HG03457 (cell line): Measurements from ENCODE around the gene MYBPC3.
"Not testable (repeated sequence)": the region's sequence is repeated elsewhere in the genome, so short reads cannot be mapped to it uniquely, and the experiment has no call there.

Source experiments
- ATAC-seq: cut with Tn5 transposase; IDR thresholded peaks from one replicate; pipeline ENCODE4 v1.9.1; 2021; ENCODE audit warnings: moderate number of reproducible peaks; ENCODE audit not compliant: unreplicated experiment

MYBPC3 gene

GRCh38 chr11:47340980-47341775, 11.3 kb downstream of the MYBPC3 start:
- no peak for ATAC-seq

GRCh38 chr11:47340010-47340409, 12.5 kb downstream of the MYBPC3 start:
- ATAC-seq, result no peak

- ATAC-seq, result no peak
Measured at GRCh38 chr11:47338396-47339241, 13.9 kb downstream of the MYBPC3 start.

- no peak for ATAC-seq
Measured at GRCh38 chr11:47337229-47337924, 15.1 kb downstream of the MYBPC3 start.

- ATAC-seq, result no peak
Measured at GRCh38 chr11:47336595-47336994, 15.9 kb downstream of the MYBPC3 start.

GRCh38 chr11:47335733-47336132, 16.8 kb downstream of the MYBPC3 start:
- no peak for ATAC-seq

- not testable (repeated sequence) for ATAC-seq
Measured at GRCh38 chr11:47334699-47335411, 17.6 kb downstream of the MYBPC3 start.

GRCh38 chr11:47333886-47334443, 18.5 kb downstream of the MYBPC3 start:
- ATAC-seq, result no peak

- no peak for ATAC-seq
Measured at GRCh38 chr11:47333526-47333845, 19.0 kb downstream of the MYBPC3 start.

GRCh38 chr11:47332791-47333525, 19.5 kb downstream of the MYBPC3 start:
- ATAC-seq, result no peak

- ATAC-seq, result no peak
Measured at GRCh38 chr11:47332303-47332711, 20.2 kb downstream of the MYBPC3 start.

GRCh38 chr11:47331454-47332302, 20.8 kb downstream of the MYBPC3 start:
- no peak for ATAC-seq

- no peak for ATAC-seq
Measured at GRCh38 chr11:47329987-47330931, 22.2 kb downstream of the MYBPC3 start.

- ATAC-seq, result no peak
Measured at GRCh38 chr11:47329431-47329986, 23.0 kb downstream of the MYBPC3 start.

- peak; percentile 51 for ATAC-seq
Measured at GRCh38 chr11:47328449-47329390, 23.8 kb downstream of the MYBPC3 start.

- no peak for ATAC-seq
Measured at GRCh38 chr11:47327949-47328348, 24.6 kb downstream of the MYBPC3 start.
